ENCODE data around the gene PEX14. TPM values are rescaled to one million over a fixed set of nuclear protein-coding genes. Genes with fewer than 3 reads are reported as not detected.

PEX14 gene
- total RNA-seq, 4 donors from 2014 or later = 16.3 to 29.7 (median 26.2) TPM

- Histone ChIP-seq H3K36me3 (peaks cover 0 to 5% (median 0%) of the 10 kb centered on the region in 3 donors), H3K4me3 (no peak overlapping the region), H3K27ac (no peak overlapping the region), H3K27me3 (no peaks in the 10 kb centered on the region), H3K4me1 (peaks cover 0 to 27% (median 3%) of the 10 kb centered on the region in 4 donors), H3K9me3 (no peaks in the 10 kb centered on the region)
- no peak for TF ChIP-seq POLR2A (IDR thresholded peaks at IDR 0.05)
- TF ChIP-seq, protein P1, sequence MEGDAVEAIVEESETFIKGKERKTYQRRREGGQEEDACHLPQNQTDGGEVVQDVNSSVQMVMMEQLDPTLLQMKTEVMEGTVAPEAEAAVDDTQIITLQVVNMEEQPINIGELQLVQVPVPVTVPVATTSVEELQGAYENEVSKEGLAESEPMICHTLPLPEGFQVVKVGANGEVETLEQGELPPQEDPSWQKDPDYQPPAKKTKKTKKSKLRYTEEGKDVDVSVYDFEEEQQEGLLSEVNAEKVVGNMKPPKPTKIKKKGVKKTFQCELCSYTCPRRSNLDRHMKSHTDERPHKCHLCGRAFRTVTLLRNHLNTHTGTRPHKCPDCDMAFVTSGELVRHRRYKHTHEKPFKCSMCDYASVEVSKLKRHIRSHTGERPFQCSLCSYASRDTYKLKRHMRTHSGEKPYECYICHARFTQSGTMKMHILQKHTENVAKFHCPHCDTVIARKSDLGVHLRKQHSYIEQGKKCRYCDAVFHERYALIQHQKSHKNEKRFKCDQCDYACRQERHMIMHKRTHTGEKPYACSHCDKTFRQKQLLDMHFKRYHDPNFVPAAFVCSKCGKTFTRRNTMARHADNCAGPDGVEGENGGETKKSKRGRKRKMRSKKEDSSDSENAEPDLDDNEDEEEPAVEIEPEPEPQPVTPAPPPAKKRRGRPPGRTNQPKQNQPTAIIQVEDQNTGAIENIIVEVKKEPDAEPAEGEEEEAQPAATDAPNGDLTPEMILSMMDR (IDR thresholded peaks at IDR 0.05) = no peak
- DNase-seq = no peak
Observed at GRCh38 chr1:10490286-10490970, 15.7 kb downstream of the PEX14 start.

- Histone ChIP-seq H3K9me3 (no peaks in the 10 kb centered on the region), H3K4me3 (peak overlapping the region in 1 of 4 donors; percentile 43), H3K27ac (peak overlapping the region in 1 of 4 donors; percentile 61), H3K4me1 (peaks cover 0 to 23% (median 3%) of the 10 kb centered on the region in 4 donors), H3K36me3 (no peaks in the 10 kb centered on the region), H3K27me3 (no peaks in the 10 kb centered on the region)
- no peak for DNase-seq
- TF ChIP-seq, protein P1 (IDR thresholded peaks at IDR 0.05) = no peak
- TF ChIP-seq POLR2A (IDR thresholded peaks at IDR 0.05) = no peak
Observed at GRCh38 chr1:10494418-10494753, 19.6 kb downstream of the PEX14 start.

- DNase-seq = peak; percentile 68 to 88 (median 88)
- Histone ChIP-seq H3K9me3 (no peaks in the 10 kb centered on the region), H3K27me3 (no peaks in the 10 kb centered on the region), H3K27ac (peak overlapping the region; percentile 48 to 71 (median 61)), H3K4me3 (peak overlapping the region; percentile 9 to 46 (median 38)), H3K36me3 (no peaks in the 10 kb centered on the region), H3K4me1 (peaks cover 0 to 18% (median under 1%) of the 10 kb centered on the region in 4 donors)
- no peak for TF ChIP-seq POLR2A (IDR thresholded peaks at IDR 0.05)
- TF ChIP-seq, protein P1 (IDR thresholded peaks at IDR 0.05) = peak; percentile 82 to 90 (median 87)
Observed at GRCh38 chr1:10494754-10495474, 20.2 kb downstream of the PEX14 start.

- Histone ChIP-seq H3K36me3 (no peaks in the 10 kb centered on the region), H3K4me3 (peak overlapping the region in 3 of 4 donors; percentile 9 to 46 (median 32)), H3K27ac (peak overlapping the region; percentile 48 to 71 (median 61)), H3K9me3 (no peaks in the 10 kb centered on the region), H3K4me1 (peaks cover 0 to 15% (median 0%) of the 10 kb centered on the region in 4 donors), H3K27me3 (no peaks in the 10 kb centered on the region)
- no peak for DNase-seq
- no peak for TF ChIP-seq POLR2A (IDR thresholded peaks at IDR 0.05)
- TF ChIP-seq, protein P1 (IDR thresholded peaks at IDR 0.05) = no peak
Observed at GRCh38 chr1:10495475-10495817, 20.7 kb downstream of the PEX14 start.

DNA sequence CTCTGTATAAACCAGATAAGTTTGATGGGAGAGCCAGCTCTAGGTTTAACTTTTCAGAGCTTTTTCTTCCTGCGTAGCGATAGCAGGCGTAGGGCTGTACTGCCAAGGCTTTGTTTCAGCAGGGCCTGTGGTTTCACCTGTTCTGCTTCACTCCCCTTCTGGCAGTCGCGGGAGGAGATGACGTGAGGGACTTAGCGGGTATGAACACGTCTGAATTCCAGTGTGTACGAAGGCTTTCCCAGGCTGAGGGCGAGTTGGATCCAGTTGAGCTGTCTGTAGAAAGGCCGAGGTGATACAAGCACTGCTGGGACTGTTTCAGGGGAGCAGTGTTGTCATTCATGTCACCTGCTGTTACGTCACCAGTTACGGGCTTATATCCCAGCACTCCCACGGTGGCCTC lies 21.2 kb downstream of the PEX14 start:
- Histone ChIP-seq H3K4me3 (no peak overlapping the region), H3K4me1 (peaks cover 0 to 15% (median 0%) of the 10 kb centered on the region in 4 donors), H3K27me3 (no peaks in the 10 kb centered on the region), H3K36me3 (no peaks in the 10 kb centered on the region), H3K9me3 (no peaks in the 10 kb centered on the region), H3K27ac (peak overlapping the region; percentile 48 to 71 (median 61))
- TF ChIP-seq, protein P1 (IDR thresholded peaks at IDR 0.05) = no peak
- TF ChIP-seq POLR2A (IDR thresholded peaks at IDR 0.05) = no peak
- DNase-seq = no peak
